Measurements from ENCODE around the gene CDK4.

- TF ChIP-seq CTCF (IDR thresholded peaks at IDR 0.05) (no peak), POLR2A (IDR thresholded peaks at IDR 0.05) (no peak)
Observed at GRCh38 chr12:57775044-57775443, 22.9 kb upstream of the CDK4 start.

Data from Peyer's patch (tissue), 4 donors.